Adrenal gland (tissue), 12 donors: ENCODE measurements around the gene XCR1. TPM values are rescaled to one million over a fixed set of nuclear protein-coding genes. Genes with fewer than 3 reads are reported as not detected.

Experiments
- DNase-seq, 7 donors: peaks; one replicate each; pipeline ENCODE4 v3.0.0-alpha.2; 2019 to 2020
- H3K27ac ChIP-seq, 5 donors: fragments of 200-600 bp; sonication (generic) in 4 of 5; 1 replicate in 3 of 5; 2 replicates in 2 of 5; pipeline versions ENCODE4 v1.5.1 to v1.8.0; 2016 to 2020; ENCODE audit warnings: mild to moderate bottlenecking in 1 of 5
- H3K27me3 ChIP-seq: fragments of 200-600 bp; 2 replicates; pipeline ENCODE4 v1.8.0; 2021
- H3K36me3 ChIP-seq, 2 donors: fragments of 200-600 bp; replicated peaks in 1 of 2; 1 replicate in 1 of 2; 2 replicates in 1 of 2; pipeline versions ENCODE4 v1.5.1 to v1.8.0; 2018 to 2022
- H3K4me1 ChIP-seq, 2 donors: fragments of 200-600 bp; replicated peaks in 1 of 2; 1 replicate in 1 of 2; 2 replicates in 1 of 2; pipeline versions ENCODE4 v1.5.1 to v1.8.0; 2018 to 2021
- H3K4me3 ChIP-seq, 4 donors: fragments of 200-600 bp; sonication (generic) in 3 of 4; one replicate each; pipeline ENCODE4 v1.5.1; 2016 to 2018
- H3K9me3 ChIP-seq, 3 donors: fragments of 200-600 bp; sonication (generic) in 1 of 3; replicated peaks in 1 of 3; 1 replicate in 2 of 3; 2 replicates in 1 of 3; pipeline versions ENCODE4 v1.5.1 to v1.8.0; 2016 to 2021
- POLR2A ChIP-seq, 2 donors: fragments of 450-650 bp; IDR thresholded peaks; one replicate each; pipeline ENCODE4 v1.6.1; 2017; ENCODE audit warnings: antibody characterized with exemption in 2 of 2, mild to moderate bottlenecking in 2 of 2, moderate library complexity in 1 of 2
- WGBS, 4 donors: extraction: QIAGEN DNeasy Blood & Tissue Kit in 2 of 4; methylation state at CpG; one replicate each; pipeline versions ENCODE4 v1.1.5 to v1.1.7; 2013 to 2017; 5-methylcytosine and 5-hydroxymethylcytosine counted together
- intact Hi-C, 2 donors: fragments of 100-400 bp; cut with DNase I; formaldehyde crosslinking; loops; one replicate each; pipeline versions ENCODE4 v1.14.1 to v1.15.0; 2022 to 2023
- polyA plus RNA-seq, 3 donors: library from polyadenylated mRNA; stranded (reverse); fragments of 200-250 nt in 2 of 3; fragments of 350-450 nt in 1 of 3; fragmentation: Illumina TruSeq in 1 of 3; extraction: RNeasy Lipid Tissue Mini Kit (QIAGEN cat#74804) in 1 of 3; gene quantifications; one replicate each; pipeline ENCODE4 v1.2.3, GENCODE V29; 2013 to 2014
- total RNA-seq, 9 donors: library from RNA; depleted of rRNA in 4 of 9; stranded (reverse); fragments of >200 nt in 4 of 9; fragments of 120-200 nt in 1 of 9; fragmentation: NEBNext Ultra II Directional in 1 of 9; extraction: Animal tissue kit (Norgen Biotek cat#: 25700) in 1 of 9; gene quantifications; one replicate each; pipeline versions ENCODE4 v1.1.0 to v1.2.4, GENCODE V29; 2013 to 2023
- TF ChIP-seq, protein P1 (sequence below), 6 experiments: fragments of 450-650 bp in 4 of 6; fragments of 200-600 bp in 2 of 6; sonication (generic) in 1 of 6; IDR thresholded peaks; 1 replicate in 5 of 6; 2 replicates in 1 of 6; pipeline versions ENCODE4 v1.5.1 to v1.8.0; 2016 to 2021; ENCODE audit warnings: antibody characterized with exemption in 6 of 6, mild to moderate bottlenecking in 2 of 6, moderate library complexity in 1 of 6
- donor health status: healthy with polysubstance abuse.
- donor health status: Bipolar disorder and iron deficiency.
- donor health status: DM: yes; HTN: yes; CAD: no.
- donor health status: DM: no; HTN: no; CAD: no.
- donor health status: DM: no; HTN: no; CAD: no.
- donor health status: DM: yes; HTN: yes; CAD: no.

The XCR1 gene
- total and polyA plus RNA-seq, 12 donors: under 0.01 to 0.18 (median 0.13) TPM; not detected in 5

DNA sequence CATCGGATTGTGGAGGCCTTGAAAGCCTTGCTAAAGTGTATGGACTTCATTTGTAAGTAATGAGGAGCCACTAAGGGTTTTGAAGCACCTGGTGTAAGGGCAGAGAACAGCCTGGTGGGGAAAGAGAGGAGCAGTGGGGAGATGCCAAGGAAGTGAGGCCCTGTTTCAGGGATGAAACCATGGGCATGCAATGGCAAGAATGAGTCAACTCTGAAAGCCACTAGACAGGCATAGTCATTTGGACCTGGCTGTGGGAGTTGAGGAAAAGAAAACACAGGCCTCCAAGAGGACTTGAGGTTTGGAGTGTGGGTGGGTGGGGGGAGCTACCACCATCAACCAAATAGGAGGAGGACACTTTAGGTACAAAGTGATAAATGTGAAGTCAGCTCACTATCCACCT lies 7.6 kb downstream of the XCR1 start:
- intact Hi-C loops: no loop called here
- Histone ChIP-seq H3K9me3 (no peaks in the 10 kb centered on the region), H3K4me3 (no peak overlapping the region), H3K27me3 (no peaks in the 10 kb centered on the region), H3K36me3 (no peaks in the 10 kb centered on the region), H3K27ac (no peak overlapping the region), H3K4me1 (no peaks in the 10 kb centered on the region)
- no peak for TF ChIP-seq POLR2A (IDR thresholded peaks at IDR 0.05)
- TF ChIP-seq, protein P1, sequence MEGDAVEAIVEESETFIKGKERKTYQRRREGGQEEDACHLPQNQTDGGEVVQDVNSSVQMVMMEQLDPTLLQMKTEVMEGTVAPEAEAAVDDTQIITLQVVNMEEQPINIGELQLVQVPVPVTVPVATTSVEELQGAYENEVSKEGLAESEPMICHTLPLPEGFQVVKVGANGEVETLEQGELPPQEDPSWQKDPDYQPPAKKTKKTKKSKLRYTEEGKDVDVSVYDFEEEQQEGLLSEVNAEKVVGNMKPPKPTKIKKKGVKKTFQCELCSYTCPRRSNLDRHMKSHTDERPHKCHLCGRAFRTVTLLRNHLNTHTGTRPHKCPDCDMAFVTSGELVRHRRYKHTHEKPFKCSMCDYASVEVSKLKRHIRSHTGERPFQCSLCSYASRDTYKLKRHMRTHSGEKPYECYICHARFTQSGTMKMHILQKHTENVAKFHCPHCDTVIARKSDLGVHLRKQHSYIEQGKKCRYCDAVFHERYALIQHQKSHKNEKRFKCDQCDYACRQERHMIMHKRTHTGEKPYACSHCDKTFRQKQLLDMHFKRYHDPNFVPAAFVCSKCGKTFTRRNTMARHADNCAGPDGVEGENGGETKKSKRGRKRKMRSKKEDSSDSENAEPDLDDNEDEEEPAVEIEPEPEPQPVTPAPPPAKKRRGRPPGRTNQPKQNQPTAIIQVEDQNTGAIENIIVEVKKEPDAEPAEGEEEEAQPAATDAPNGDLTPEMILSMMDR (IDR thresholded peaks at IDR 0.05): no peak
- WGBS, 4 donors: 67 to 90% (median 83%) methylated on average over 1 of the region's 1 CpG
- no peak for DNase-seq

GRCh38 chr3:46017720-46018119 lies 9.6 kb downstream of the XCR1 start:
- WGBS, 4 donors: 73 to 93% (median 79%) methylated on average over 2 of the region's 2 CpGs
- no peak overlapping the region for H3K27ac ChIP-seq
- H3K36me3 ChIP-seq: no peaks in the 10 kb centered on the region
- intact Hi-C loops: no loop called here
- TF ChIP-seq, protein P1 (IDR thresholded peaks at IDR 0.05): no peak
- TF ChIP-seq POLR2A (IDR thresholded peaks at IDR 0.05): no peak
- no peaks in the 10 kb centered on the region for H3K27me3 ChIP-seq
- no peaks in the 10 kb centered on the region for H3K4me1 ChIP-seq
- no peak for DNase-seq
- H3K9me3 ChIP-seq: no peaks in the 10 kb centered on the region
- no peak overlapping the region for H3K4me3 ChIP-seq

- Histone ChIP-seq H3K27ac (no peak overlapping the region), H3K27me3 (no peaks in the 10 kb centered on the region), H3K9me3 (no peaks in the 10 kb centered on the region), H3K36me3 (no peaks in the 10 kb centered on the region), H3K4me3 (no peak overlapping the region), H3K4me1 (no peaks in the 10 kb centered on the region)
- TF ChIP-seq, protein P1 (IDR thresholded peaks at IDR 0.05): no peak
- no peak for TF ChIP-seq POLR2A (IDR thresholded peaks at IDR 0.05)
- intact Hi-C loops: no loop called here
- DNase-seq: no peak
- WGBS, 4 donors: 65 to 81% (median 72%) methylated on average over 5 to 7 of the region's 7 CpGs
Measured at GRCh38 chr3:46013316-46014094, 13.8 kb downstream of the XCR1 start.

DNA sequence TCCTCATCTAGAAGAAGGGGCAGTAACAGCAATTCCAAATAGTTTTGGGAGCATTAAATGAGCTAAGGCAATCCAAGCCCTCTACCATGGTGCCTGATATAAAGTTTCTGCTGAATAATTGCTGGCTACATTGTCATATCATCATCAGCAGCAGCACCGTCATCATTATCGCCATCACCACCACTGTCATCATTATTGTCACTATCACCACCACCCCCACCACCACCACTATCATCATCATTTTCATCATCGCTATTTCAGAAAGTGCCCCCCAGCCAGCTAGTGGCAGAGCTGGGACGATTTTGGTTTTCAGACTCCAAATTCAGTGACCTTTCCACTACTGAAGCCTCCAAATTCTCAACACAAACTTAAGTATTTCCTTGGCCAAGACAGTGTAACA lies 15.0 kb downstream of the XCR1 start:
- Histone ChIP-seq H3K9me3 (no peaks in the 10 kb centered on the region), H3K27ac (no peak overlapping the region), H3K36me3 (no peaks in the 10 kb centered on the region), H3K27me3 (no peaks in the 10 kb centered on the region), H3K4me3 (no peak overlapping the region), H3K4me1 (no peaks in the 10 kb centered on the region)
- DNase-seq: no peak
- intact Hi-C loops: no loop called here
- 75 to 84% (median 77%) methylated on average over 4 of the region's 4 CpGs for WGBS, 4 donors
- TF ChIP-seq POLR2A (IDR thresholded peaks at IDR 0.05): no peak
- TF ChIP-seq, protein P1 (IDR thresholded peaks at IDR 0.05): no peak
